Activated CD4-positive, CD25-positive, alpha-beta regulatory T cell treated with anti-CD3 and anti-CD28 coated beads, Interleukin-2, amount 50 U/mL, for 16 hours (primary cell): ENCODE measurements around the gene PTPRJ.
A peak's percentile ranks its signal among the peaks of the same experiment; 100 is the strongest.
"Not testable (repeated sequence)": the region's sequence is repeated elsewhere in the genome, so short reads cannot be mapped to it uniquely, and the experiment has no call there.

Source experiments
- DNase-seq: peaks from one replicate; pipeline ENCODE4 v3.0.0-alpha.2; 2020; ENCODE audit warnings: low read depth, low spot score

Gene PTPRJ

GRCh38 chr11:47980088-47980906, at the start of gene PTPRJ:
TSS of gene PTPRJ (plus strand) at chr11:47980559. CDS start at chr11:47980913, 354 bp downstream.
- no peak for DNase-seq

GRCh38 chr11:47932544-47932943, 47.8 kb upstream of the PTPRJ start:
- DNase-seq = no peak

GRCh38 chr11:47933797-47934196, 46.6 kb upstream of the PTPRJ start:
- not testable (repeated sequence) for DNase-seq

GRCh38 chr11:47938791-47939560, 41.4 kb upstream of the PTPRJ start:
- DNase-seq = no peak

- DNase-seq = no peak
Observed at GRCh38 chr11:47940904-47941649, 39.3 kb upstream of the PTPRJ start.

GRCh38 chr11:47941907-47942558, 38.3 kb upstream of the PTPRJ start:
- DNase-seq = no peak

- no peak for DNase-seq
Observed at GRCh38 chr11:47943721-47944586, 36.4 kb upstream of the PTPRJ start.

- DNase-seq = no peak
Observed at GRCh38 chr11:47944632-47945031, 35.7 kb upstream of the PTPRJ start.

- no peak for DNase-seq
Observed at GRCh38 chr11:47946682-47947559, 33.4 kb upstream of the PTPRJ start.

- no peak for DNase-seq
Observed at GRCh38 chr11:47948137-47948536, 32.2 kb upstream of the PTPRJ start.

- not testable (repeated sequence) for DNase-seq
Observed at GRCh38 chr11:47949001-47949675, 31.2 kb upstream of the PTPRJ start.

GRCh38 chr11:47950396-47950795, 30.0 kb upstream of the PTPRJ start:
- peak; percentile 23 for DNase-seq

GRCh38 chr11:47951504-47951903, 28.9 kb upstream of the PTPRJ start:
- DNase-seq = not testable (repeated sequence)

GRCh38 chr11:47955061-47955755, 25.2 kb upstream of the PTPRJ start:
- DNase-seq = no peak

GRCh38 chr11:47960015-47960414, 20.3 kb upstream of the PTPRJ start:
- DNase-seq = no peak

- no peak for DNase-seq
Observed at GRCh38 chr11:47961383-47961782, 19.0 kb upstream of the PTPRJ start.

GRCh38 chr11:47964546-47964945, 15.8 kb upstream of the PTPRJ start:
- no peak for DNase-seq
